CD4-positive, alpha-beta T cell treated with Interleukin-17A for 1 hour (primary cell): Measurements from ENCODE around the gene STRN4.
A peak's percentile ranks its signal among the peaks of the same experiment; 100 is the strongest.
"Not testable (repeated sequence)": the region's sequence is repeated elsewhere in the genome, so short reads cannot be mapped to it uniquely, and the experiment has no call there.

Source experiments
- DNase-seq: peaks from one replicate; pipeline ENCODE4 v3.0.0-alpha.2; 2020

STRN4 gene

GRCh38 chr19:46773018-46773399 is 26.8 kb upstream of the STRN4 start:
- no peak for DNase-seq

GRCh38 chr19:46772170-46773017 is 26.1 kb upstream of the STRN4 start:
- no peak for DNase-seq

GRCh38 chr19:46768746-46769145 is 22.5 kb upstream of the STRN4 start:
- DNase-seq, result not testable (repeated sequence)

GRCh38 chr19:46766569-46767317 is 20.5 kb upstream of the STRN4 start:
- peak; percentile 73 for DNase-seq

GRCh38 chr19:46764817-46765291 is 18.6 kb upstream of the STRN4 start:
- DNase-seq, result no peak

GRCh38 chr19:46762245-46762890 is 16.1 kb upstream of the STRN4 start:
- DNase-seq, result no peak

GRCh38 chr19:46761418-46761831 is 15.2 kb upstream of the STRN4 start:
- DNase-seq, result no peak

GRCh38 chr19:46760897-46761296 is 14.6 kb upstream of the STRN4 start:
- not testable (repeated sequence) for DNase-seq

GRCh38 chr19:46760363-46760762 is 14.1 kb upstream of the STRN4 start:
- DNase-seq, result no peak

GRCh38 chr19:46759817-46760333 is 13.6 kb upstream of the STRN4 start:
- DNase-seq, result no peak

GRCh38 chr19:46759206-46759605 is 13.0 kb upstream of the STRN4 start:
- no peak for DNase-seq

- no peak for DNase-seq
These were observed 10.3 kb upstream of the STRN4 start for GRCh38 chr19:46756544-46756888.

- no peak for DNase-seq
These were observed 9.7 kb upstream of the STRN4 start for GRCh38 chr19:46755853-46756543.

GRCh38 chr19:46755077-46755852 is 9.0 kb upstream of the STRN4 start:
- DNase-seq, result no peak

GRCh38 chr19:46753420-46754155 is 7.3 kb upstream of the STRN4 start:
- peak; percentile 77 for DNase-seq

GRCh38 chr19:46748325-46749109 is 2.3 kb upstream of the STRN4 start:
- DNase-seq, result peak; percentile 78

GRCh38 chr19:46745521-46746280 is 549 bp downstream of the STRN4 start, which contains the start of gene FKRP:
Gene FKRP (plus strand): TSS chr19:46746057. CDS start chr19:46755451, 9,394 bp downstream.
- DNase-seq, result peak; percentile 34

- DNase-seq, result no peak
These were observed 1.2 kb downstream of the STRN4 start for GRCh38 chr19:46745030-46745429.

GRCh38 chr19:46744005-46744691 is 2.1 kb downstream of the STRN4 start:
- DNase-seq, result no peak
